Measurements from ENCODE around the gene CHD1. TPM values are rescaled to one million over a fixed set of nuclear protein-coding genes. Genes with fewer than 3 reads are reported as not detected.

Gene CHD1
- total RNA-seq, 1 experiment from 2014 or later: 41.8 TPM

GRCh38 chr5:98880151-98880550 is 48.7 kb downstream of the CHD1 start (continued):
- TF ChIP-seq CREB1 (CRISPR knock-in tag; IDR thresholded peaks at IDR 0.05): no peak
- no peak for TF ChIP-seq ESRRA (CRISPR knock-in tag; IDR thresholded peaks at IDR 0.05; ENCODE audit: borderline replicate concordance)
- no peak for TF ChIP-seq ERG (CRISPR knock-in tag; IDR thresholded peaks at IDR 0.05)
- TF ChIP-seq STAT6 (CRISPR knock-in tag; conservative IDR thresholded peaks at IDR 0.05; ENCODE audit: low read depth): no peak
- no peak for TF ChIP-seq IRF2 (CRISPR knock-in tag; IDR thresholded peaks at IDR 0.05; ENCODE audit: borderline replicate concordance, low read depth)
- TF ChIP-seq IRF1 (CRISPR knock-in tag; IDR thresholded peaks at IDR 0.05): no peak
- no peak for TF ChIP-seq ZNF317 (CRISPR knock-in tag; IDR thresholded peaks at IDR 0.05; ENCODE audit: borderline replicate concordance, low read depth)
- no peak for TF ChIP-seq E2F1 (CRISPR knock-in tag; IDR thresholded peaks at IDR 0.05)
- no peak for TF ChIP-seq ETV6 (CRISPR knock-in tag; IDR thresholded peaks at IDR 0.05)
- TF ChIP-seq SP1 (CRISPR knock-in tag; conservative IDR thresholded peaks at IDR 0.05): no peak

GRCh38 chr5:98877600-98877999 is 51.2 kb downstream of the CHD1 start:
- Mint-ChIP-seq H3K4me3 (no peak overlapping the region), H3K4me1 (no peaks in the 10 kb centered on the region), H3K27ac (no peak overlapping the region), H3K36me3 (peaks cover 74% of the 10 kb centered on the region), H3K27me3 (ENCODE audit: low read depth) (no peaks in the 10 kb centered on the region), H3K9me3 (no peaks in the 10 kb centered on the region)
- POLR2A ChIA-PET: no interaction called here
- no peak for DNase-seq (ENCODE audit: low spot score)
- CTCF ChIA-PET: no interaction called here
- TF ChIP-seq ELF4 (CRISPR knock-in tag; IDR thresholded peaks at IDR 0.05; ENCODE audit: low read depth): no peak
- no peak for TF ChIP-seq PREB (CRISPR knock-in tag; IDR thresholded peaks at IDR 0.05; ENCODE audit: borderline replicate concordance)
- no peak for TF ChIP-seq ZNF396 (CRISPR knock-in tag; IDR thresholded peaks at IDR 0.05; ENCODE audit: borderline replicate concordance)
- ATAC-seq: no peak

GRCh38 chr5:98872674-98873073 is 56.1 kb downstream of the CHD1 start:
- Mint-ChIP-seq H3K4me1 (no peaks in the 10 kb centered on the region), H3K4me3 (no peak overlapping the region), H3K27me3 (ENCODE audit: low read depth) (no peaks in the 10 kb centered on the region), H3K27ac (no peak overlapping the region), H3K36me3 (peaks cover 64% of the 10 kb centered on the region), H3K9me3 (no peaks in the 10 kb centered on the region)
- DNase-seq (ENCODE audit: low spot score) (no peak), ATAC-seq (no peak)
- POLR2A ChIA-PET: no interaction called here
- CTCF ChIA-PET: no interaction called here
- TF ChIP-seq IRF2 (CRISPR knock-in tag; IDR thresholded peaks at IDR 0.05; ENCODE audit: borderline replicate concordance, low read depth) (no peak), FOXK1 (CRISPR knock-in tag; IDR thresholded peaks at IDR 0.05) (no peak), ZNF317 (CRISPR knock-in tag; IDR thresholded peaks at IDR 0.05; ENCODE audit: borderline replicate concordance, low read depth) (no peak), USF2 (CRISPR knock-in tag; IDR thresholded peaks at IDR 0.05) (no peak), FOXP4 (CRISPR knock-in tag; IDR thresholded peaks at IDR 0.05) (no peak), TEAD1 (CRISPR knock-in tag; IDR thresholded peaks at IDR 0.05) (no peak), MLX (CRISPR knock-in tag; IDR thresholded peaks at IDR 0.05) (no peak), ZBTB21 (CRISPR knock-in tag; IDR thresholded peaks at IDR 0.05; ENCODE audit: borderline replicate concordance) (no peak), ZBTB43 (CRISPR knock-in tag; IDR thresholded peaks at IDR 0.05) (no peak), ZNF263 (CRISPR knock-in tag; IDR thresholded peaks at IDR 0.05; ENCODE audit: low read depth) (no peak)

Data from WTC11 (cell line).